Activated gamma-delta T cell treated with Interleukin-2 at 50 U/mL for 16 hours (primary cell): Measurements from ENCODE around the gene IL22.

Experiments
- DNase-seq: peaks from one replicate; pipeline ENCODE4 v3.0.0-alpha.2; 2020

IL22 gene

DNA sequence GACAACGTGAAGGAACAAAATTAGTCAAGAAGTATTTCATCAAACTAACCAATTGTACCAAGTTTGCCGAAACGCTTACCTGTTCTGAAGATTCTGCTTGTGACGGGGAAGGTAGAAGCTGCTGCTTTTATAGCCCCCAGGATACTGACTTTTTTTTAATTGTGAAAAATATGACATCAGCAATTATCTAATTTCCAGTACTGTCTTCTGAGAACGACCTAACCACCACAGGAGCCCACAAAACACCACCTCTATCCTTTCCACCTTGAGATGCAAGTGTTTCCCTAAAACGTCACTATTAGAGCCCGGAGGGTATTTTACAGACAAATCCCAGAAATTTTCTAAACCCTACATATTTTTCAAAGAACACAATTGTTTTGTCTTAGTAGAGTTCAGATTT lies at the start of gene IL22:
TSS of gene IL22 (minus strand) at position 101 of the 400 bp plus-strand sequence. CDS start 156 bp downstream, outside the sequence.
- no peak for DNase-seq

- DNase-seq = no peak
Measured at GRCh38 chr12:68297929-68298328, 44.5 kb upstream of the IL22 start.

- DNase-seq = no peak
Measured at GRCh38 chr12:68294251-68294650, 40.8 kb upstream of the IL22 start.

DNA sequence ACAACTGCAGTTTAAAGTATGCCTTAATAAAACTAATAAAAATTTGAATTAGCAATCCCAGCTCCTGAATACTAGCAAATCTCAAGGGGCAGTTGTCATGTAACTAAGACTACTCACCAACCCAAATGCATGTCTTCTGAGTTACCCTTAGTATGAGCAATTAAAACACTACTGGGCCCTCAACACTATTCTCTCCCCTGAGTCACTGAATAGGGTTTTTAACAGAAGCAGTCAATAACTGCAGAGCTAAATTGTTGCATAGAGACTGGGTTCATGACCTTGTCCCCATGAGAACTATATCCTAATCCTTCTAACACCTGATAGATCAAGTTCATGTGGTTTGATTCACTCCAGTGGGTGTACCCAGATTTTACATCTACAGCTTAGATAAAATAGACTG lies 39.9 kb upstream of the IL22 start:
- no peak for DNase-seq

GRCh38 chr12:68292151-68292943 lies 38.9 kb upstream of the IL22 start:
- DNase-seq = no peak

GRCh38 chr12:68291396-68292036 lies 38.1 kb upstream of the IL22 start:
- DNase-seq = no peak

DNA sequence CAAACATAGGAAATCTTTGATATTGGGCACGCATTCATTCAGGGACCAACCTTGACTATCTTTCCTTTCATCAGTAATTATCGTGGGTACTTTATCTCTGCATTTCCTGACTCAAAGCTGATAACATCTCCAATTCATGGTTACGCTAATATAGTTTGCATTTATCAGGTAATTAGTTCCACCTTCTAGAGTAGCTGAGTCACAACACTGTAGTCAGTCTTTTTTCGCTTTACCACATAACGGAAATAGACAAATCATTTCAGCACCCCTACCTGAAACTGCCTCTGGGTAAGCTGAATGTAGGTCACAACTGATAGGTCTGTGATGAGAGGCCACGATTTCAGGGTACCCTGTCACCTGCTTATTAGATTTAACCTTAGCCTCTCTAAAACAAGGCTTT lies 36.7 kb upstream of the IL22 start:
- peak; percentile 4 for DNase-seq

DNA sequence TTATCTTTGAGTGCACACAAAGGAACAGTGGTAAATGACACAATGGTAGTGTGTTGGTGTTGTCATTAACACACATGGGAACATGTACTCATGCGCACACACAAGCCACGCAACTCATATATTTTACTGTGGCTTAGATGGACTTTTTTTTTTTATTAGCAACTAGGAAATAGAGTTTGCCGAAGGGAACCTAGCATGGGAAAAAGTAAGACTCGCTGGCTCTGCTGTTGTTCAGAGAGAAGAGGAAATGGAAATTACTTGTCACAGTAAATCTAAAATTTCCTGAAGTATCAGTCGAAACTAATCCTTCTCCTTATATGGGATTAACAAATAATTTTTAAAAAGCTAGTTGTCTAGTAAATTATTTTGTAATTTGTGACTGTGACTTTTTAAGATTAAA lies 33.7 kb upstream of the IL22 start:
- DNase-seq = no peak

GRCh38 chr12:68286396-68286795 lies 33.0 kb upstream of the IL22 start:
- no peak for DNase-seq

- no peak for DNase-seq
Measured at GRCh38 chr12:68285541-68285940, 32.1 kb upstream of the IL22 start.

- DNase-seq = no peak
Measured at GRCh38 chr12:68281322-68282077, 28.1 kb upstream of the IL22 start.

- DNase-seq = no peak
Measured at GRCh38 chr12:68280240-68280639, 26.8 kb upstream of the IL22 start.

DNA sequence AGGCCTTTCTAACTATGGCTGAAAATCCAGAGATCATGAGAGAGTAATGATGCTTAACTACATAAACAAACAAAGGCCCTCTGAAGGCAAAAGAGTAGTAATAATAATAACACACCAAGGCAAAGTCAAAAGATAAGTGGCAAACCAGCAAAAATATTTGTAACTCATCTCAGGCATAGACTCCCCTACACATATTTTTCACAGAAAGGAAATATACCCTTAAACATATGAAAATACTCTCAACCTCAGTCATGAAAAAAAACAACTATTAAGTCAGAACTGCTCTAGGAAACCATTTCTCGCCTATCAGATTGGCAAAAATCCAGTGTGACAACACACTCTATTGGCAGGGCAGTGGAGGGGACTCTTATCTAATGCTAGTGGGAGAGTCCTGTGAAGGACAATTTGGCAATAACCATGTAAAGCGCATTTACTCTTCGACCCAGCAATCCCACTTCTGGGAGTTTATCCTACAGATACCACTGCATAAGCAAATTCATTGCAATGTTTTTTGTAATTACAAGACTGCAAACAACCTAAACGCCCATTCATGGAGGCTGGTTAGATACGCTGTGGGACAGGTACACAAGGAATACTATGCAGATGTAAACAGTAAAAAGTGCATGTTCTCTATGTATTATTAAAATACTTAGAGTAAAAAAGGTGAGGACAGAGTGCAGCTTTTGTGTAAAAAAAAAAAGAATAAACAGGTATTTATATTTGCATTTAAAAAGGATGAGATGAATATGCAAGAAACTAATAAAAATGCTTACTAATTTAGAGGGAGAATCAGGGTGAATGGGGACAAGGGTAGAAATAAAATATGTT lies 26.0 kb upstream of the IL22 start:
- no peak for DNase-seq

DNA sequence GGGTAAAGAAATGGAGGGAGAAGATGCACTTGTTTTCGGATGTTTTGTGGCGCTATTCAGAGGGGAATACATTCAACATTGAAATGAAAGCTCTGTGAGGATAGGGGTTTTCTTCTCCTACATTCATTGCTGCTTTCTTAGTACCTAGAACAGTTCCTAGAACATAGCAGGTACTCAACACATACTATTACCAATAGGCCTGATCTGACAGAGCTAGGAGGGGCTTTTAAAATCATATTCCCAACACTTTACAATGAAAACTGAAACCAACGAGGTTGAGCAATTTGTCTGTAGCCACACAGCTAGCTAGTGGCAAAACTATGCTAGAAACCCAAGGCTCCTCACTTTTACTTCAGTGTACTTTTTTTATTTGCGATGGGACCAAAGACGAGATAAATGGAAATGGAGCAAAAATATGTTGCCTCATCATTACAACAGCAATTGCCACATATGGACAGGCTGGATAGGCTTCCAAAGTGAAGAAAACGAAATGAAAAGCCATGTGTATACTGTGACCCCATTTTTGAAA lies 23.1 kb upstream of the IL22 start:
- no peak for DNase-seq

DNA sequence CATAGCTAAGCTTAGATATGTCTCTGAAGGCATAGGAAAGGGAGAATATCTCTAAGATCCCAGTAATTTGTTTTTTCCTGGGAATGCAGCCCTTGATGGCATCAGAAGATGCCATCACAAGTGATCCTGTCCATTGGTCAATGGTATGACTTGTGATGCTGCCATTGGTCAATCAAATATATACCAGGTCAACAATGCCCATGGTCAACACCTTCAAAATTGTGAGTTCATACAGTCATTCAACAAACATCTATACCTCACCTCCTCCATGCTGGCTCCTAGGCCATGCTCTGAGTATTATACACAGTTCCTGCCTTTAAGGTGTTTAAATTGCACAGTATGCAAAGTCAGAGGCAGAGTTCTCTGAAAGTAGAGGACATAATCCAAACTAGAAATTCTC lies 19.3 kb upstream of the IL22 start:
- DNase-seq = no peak

DNA sequence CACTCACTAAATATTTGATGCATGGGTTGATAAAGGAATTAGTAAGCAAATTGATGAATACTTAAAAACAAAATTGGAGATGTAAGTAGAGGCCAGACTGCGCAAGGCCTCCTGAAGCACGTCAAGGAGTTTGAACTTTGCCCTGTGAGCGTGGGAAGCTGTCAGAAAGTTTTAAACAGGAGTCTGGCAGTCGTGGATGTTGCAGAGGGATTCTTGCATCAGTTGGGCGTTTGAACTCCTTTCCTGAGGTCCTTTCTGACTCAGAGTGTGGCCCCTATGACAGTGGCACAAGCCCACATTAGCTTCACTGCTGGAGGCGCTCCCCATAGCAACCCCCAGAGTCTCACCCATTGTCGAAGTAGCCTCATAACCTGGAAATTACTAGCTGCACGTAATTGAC lies 17.9 kb upstream of the IL22 start:
- no peak for DNase-seq

- no peak for DNase-seq
Measured at GRCh38 chr12:68270358-68270757, 17.0 kb upstream of the IL22 start.

DNA sequence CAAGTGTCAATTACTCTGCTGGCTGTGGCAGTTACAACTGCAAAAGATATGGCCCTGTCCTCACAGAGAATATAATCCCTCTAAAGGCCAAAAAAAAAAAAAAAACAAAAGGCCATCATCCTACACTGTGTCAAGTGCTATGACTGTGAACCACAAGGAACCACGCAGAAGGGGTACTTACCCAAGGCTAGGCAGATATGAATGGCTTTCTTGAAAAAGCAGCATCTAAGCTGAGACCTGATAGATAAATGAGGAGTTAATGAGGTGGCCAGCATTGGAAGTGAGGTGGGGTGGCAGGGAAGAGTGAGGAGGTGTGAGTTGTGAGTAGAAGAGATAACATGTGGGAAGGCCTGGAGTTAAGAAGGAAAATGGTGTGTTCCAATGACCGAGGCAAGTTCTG lies 16.4 kb upstream of the IL22 start:
- DNase-seq = no peak

DNA sequence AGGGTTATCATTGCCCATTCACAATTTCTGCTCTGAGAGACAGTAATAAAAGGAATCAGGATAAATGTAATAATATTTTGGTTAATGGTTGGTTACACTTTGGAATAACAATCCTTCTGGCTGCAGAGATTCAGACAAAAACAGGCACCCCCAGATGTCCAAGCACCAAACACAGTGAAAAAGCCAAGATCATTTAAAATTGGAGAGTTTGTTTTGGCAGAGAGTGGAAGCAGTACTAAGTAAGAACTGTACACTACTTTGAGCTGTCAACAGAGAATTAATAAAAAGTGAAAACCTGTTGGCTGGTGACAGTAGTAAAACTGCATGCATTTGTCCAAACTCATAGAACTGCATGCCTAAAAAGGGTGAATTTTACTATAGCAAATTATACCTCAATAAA lies 15.6 kb upstream of the IL22 start:
- DNase-seq = no peak

- no peak for DNase-seq
Measured at GRCh38 chr12:68267892-68268396, 14.5 kb upstream of the IL22 start.

DNA sequence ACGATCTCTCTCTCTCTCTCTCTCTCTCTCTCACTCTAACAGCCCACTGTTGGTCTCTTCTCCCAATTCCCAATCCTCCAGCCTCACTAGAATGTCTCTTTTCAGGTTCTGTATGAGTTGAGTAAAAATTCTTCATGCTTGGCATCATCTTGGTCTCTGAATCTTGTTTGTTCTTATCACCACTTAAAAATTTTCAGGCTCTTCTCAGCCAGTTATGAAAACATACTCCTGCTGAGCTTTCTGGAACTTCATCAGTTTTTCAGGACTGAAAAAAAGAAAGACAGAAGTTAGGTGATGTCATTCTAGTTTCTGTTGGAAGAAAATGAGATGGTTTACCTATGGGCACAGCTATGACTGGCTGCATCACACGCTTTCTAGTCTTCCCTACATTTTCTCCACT lies 11.5 kb upstream of the IL22 start:
- DNase-seq = no peak

- no peak for DNase-seq
Measured at GRCh38 chr12:68264158-68264855, 10.9 kb upstream of the IL22 start.
